OCI-M1 (cell line): Measurements from ENCODE around the gene RIN3.

Experiments used
- DNase-seq: peaks from one replicate; lab custom pipeline; 2025; lab: John Stamatoyannopoulos, UW

RIN3 gene

DNA sequence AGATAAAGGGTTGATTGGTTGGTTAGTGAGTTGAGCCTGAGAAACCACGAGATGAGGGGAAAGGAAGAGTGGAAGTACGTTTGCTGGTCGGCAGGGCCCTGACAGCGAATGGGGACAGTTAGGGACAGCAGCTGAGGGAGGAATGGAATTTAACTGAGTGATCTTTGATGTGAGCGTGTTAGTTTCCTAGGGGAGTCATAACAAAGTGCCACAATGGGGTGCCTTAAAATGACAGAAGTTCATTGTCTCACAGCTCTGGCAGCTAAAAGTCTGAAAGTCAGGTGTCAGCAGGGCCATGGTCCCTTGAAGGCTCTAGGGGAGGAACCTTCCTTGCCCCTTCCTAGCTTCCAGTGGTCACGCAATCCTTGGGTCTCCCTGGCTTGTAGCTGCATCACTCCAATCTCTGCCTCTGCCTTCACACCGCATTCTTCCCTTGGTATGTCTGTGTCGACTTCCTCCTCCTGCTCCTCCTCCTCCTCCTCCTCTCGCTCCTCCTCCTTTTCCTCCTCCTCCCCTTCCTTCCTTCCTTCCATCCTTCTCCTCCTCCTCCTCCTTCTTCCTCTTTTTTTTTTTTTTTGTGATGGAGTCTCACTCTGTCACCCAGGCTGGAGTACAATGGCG is 26.0 kb upstream of the RIN3 start:
- no peak for DNase-seq

DNA sequence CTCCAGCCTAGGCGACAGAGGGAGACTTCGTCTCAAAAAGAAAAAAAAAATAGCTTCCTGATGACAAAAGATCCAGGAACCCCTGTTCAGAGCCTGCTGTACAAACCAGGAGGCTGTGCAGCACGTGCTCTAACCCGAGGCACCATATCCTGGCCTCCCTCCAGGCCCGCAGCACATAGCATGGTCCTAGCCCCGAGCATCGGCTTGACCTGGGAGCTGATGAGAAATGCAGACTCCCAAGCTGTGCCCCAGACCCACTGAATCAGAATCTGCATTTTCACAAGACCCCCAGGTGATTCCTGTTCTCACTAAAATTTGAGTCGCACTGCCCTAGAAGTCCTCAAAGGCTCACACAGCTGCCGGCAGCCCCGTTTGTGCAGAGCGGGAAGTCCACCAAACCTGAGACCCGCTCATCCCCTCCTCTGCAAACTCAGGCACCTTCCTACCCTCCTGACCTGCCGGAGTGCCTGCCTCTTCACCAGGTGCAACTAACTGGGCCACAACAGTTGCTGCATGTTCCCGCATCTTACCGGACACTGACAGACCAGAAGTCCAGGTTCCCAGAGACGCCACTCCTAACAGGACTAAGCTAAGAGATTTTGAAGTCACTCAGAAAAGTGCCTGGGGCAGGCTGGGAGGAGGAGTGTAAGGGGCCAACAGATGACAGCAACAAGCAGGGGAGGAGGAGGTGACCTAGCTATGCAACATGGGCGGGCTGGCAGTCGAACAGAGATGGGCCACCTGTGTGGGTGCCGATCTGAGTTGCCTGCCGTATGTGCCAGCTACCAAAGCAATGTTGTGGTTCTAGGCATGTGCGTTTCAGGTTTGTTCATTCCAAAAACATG is 24.0 kb upstream of the RIN3 start:
- DNase-seq: no peak

DNA sequence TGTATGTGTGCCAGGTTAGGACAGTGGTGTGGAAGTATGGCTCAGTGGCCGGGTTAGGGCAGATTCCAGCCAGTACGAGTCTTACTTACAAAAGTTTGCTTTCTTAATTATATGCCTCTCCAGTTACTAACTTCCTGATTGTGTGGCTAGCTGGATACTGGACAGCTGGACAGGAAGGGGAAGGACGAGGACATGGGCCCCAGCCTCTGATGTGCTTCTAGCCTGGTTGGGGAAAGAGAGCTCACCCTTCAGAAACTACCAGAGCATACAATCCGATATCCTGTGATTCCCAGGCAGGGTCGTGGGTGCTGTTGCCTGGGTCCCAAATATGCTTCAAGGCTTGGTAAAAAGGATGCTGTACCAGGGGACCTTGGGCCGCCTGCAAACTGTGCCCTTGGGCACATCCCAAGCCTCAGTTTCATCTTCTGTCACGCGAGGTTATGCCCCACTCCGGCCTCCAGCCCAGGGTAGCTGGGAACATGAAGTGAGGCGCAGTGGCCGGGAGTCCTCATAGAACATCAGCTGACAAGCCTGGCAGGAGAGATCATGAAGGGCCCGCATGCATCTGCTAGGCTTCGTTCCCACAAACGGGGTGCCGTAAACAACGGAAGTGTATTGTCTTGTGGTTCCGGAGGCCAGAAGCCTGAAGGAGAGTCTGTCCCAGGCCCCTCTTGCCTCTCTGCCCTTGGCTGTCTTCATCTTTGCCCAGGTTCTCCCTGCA is 23.2 kb upstream of the RIN3 start:
- no peak for DNase-seq

DNA sequence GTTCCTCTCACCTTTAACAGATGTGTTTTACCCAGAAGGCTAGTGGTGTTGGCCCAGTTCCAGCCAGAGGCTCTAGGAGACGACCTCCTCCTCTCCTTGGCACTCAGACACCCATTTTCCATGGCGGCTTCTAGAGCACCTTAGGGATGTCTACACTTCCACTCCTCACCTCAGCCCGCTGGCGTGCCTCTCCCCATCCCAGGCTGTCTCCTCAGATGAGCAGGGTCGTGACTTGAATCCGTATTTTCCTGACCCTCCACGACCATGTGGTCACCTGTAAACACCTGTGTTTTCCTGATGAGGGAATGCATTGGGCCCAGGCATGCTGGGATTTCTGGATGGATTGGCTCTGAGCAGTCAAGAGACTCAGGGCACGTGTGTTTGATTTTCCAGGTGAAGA is 21.8 kb upstream of the RIN3 start:
- DNase-seq: no peak

DNA sequence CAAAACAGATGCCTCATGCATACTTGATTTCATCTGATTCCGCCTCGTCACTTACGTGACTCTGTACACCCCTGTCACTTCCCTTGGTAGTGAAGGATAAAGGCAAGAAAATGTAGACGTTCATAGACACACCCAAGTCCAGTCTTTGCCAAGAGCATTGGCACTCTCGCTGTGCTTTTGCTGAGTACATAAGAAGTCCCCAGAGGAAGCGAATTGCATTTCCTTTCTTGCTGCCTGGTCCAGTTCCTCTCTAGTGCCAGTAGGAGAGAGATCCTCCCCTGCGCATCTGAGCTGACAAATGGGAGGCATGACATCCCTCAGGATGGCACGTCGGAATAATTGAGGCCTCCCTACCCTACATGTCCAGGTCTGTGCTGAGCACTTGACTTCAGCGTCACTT is 21.3 kb upstream of the RIN3 start:
- DNase-seq: no peak

GRCh38 chr14:92493024-92493423 is 20.6 kb upstream of the RIN3 start:
- DNase-seq: no peak

DNA sequence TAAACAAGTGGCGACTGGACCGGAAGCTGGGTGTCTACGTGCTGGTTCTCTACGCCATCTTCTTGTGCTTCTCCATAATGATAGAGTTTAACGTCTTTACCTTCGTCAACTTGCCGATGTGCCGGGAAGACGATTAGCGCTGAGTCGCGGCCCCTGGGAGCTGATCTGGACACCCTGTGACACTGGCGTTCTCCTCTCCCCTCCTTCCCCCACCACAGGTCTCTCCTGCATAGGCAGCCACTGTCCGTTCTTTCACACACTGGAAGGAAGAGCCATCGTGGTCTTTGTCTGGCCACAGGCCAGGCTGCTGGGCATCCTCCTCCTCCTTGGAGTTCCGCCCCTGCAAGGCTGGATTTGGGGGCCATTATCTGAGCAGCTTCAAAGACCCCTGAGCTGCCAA is 20.1 kb upstream of the RIN3 start:
- DNase-seq: no peak

GRCh38 chr14:92494512-92494911 is 19.1 kb upstream of the RIN3 start:
- DNase-seq: no peak

DNA sequence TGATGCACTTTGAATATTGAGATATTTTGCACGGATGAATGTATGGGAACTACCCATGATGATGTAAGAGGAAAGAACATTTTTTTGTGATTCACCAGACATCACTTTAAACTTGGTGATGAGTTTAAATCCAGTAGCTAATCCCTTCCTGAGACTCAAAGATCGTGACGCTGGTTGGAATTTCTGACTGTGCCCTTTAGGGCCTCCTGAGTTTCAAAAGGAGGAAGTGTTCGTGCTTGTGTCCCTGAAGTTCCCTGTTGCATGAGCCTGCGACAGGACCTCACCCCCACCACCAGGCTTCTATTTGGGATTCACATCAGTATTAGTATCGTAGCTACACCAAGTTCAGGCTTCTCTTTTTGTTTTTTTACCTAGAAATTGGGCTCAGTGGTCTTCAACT is 18.6 kb upstream of the RIN3 start:
- DNase-seq: peak; percentile 26

- DNase-seq: no peak
These were observed 17.3 kb upstream of the RIN3 start for GRCh38 chr14:92496191-92496857.

DNA sequence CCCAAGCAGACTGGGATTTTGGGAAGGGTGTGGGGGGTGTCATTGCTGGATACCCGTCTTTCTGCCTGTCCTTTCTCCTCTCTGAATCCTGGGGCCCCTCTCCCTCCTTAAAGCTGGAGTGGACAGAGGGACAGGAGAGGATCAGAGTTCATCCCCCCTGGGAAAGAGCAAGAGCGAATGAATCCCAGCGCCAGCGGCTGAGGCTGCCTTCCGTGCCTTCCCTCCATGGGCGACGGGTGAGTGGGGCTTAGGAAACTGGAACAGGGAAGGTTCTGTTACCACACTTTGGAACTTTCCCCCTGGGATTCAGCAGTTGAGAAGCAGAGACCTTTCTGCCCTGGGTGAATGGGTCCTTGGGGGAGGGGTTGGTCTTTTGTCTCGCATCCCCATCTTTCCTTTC is 16.2 kb upstream of the RIN3 start:
- no peak for DNase-seq

- DNase-seq: no peak
These were observed 14.3 kb upstream of the RIN3 start for GRCh38 chr14:92499234-92499633.

DNA sequence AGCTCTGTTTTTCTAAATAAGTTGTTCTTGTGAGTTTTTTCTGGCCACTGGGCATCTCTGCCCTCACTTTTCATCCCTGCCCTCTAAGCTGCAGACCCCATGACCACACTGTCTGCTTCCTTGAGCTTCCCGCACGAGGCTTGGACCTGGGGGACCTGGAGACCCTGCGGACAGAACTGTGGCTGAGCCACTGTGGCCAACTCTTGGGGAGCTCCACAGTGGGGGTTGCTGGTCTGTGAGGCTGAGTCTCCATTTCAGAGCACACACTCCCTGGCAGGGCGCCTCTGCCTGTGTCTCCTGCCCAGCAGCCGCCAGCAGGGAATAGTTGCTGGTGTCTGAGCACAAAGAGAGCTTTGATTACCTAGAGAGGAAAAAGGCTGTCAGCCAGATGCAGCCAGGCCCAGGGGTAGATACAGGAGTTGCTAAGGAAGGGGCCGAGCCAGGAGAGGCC is 13.1 kb upstream of the RIN3 start:
- DNase-seq: no peak

DNA sequence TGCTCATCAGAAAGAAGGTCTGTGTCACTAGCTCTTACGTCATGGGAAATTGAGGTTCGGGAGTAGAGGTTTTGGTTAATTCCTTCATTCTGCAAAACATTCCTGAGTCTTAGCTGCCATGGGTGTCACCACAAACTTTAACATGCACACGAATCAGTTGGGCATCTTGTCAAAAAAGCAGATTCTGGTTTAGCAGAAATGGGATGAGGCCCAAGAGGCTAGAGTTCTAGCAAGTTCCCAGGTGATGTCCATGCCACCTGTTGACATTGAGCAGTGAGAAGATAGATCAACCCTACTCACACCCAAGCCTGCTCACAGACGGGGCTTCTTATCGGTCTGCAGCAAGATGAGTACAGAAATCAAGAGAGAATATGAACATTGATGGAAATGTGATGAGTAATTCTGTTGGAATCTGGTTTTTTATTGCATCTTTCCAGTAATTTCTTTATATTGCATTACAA is 11.7 kb upstream of the RIN3 start:
- DNase-seq: no peak

GRCh38 chr14:92502541-92503286 is 10.9 kb upstream of the RIN3 start:
- no peak for DNase-seq

DNA sequence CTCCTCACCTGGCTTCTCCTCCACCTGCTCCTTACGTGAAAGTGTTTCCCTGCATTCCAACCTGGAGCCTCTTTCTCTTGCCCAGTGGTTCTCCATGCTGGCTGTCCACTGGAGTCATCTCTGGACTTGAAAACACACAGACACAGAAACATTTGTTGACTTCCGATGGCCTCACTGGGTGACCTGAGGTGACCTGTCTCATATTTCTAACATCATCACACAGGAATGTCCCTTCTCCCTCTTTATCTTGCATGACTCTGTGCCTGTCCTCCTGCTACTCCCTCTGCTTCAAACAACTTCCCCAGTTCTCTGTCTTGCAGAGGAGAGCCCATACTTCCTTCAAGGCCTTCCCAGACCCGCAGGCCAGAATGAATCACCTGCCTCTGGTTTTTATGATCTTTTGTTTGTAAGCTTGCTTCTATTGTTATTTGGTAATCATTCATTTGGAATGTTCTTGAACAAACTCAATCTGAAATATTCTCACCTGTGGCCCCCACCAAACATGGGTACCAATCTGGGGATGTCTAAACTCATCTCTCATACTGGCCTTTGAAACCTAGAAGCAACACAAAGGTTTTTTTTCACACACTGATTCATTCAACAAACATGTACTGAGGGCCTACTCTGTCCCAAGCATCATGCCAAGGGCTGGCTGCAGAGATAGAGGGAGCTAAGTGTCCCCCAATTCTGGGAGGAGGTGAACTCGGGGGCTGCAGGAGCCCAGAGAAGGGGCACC is 9.7 kb upstream of the RIN3 start:
- DNase-seq: peak; percentile 16

- DNase-seq: no peak
These were observed 7.8 kb upstream of the RIN3 start for GRCh38 chr14:92505826-92506225.

GRCh38 chr14:92506231-92506630 is 7.3 kb upstream of the RIN3 start:
- no peak for DNase-seq

GRCh38 chr14:92507174-92507768 is 6.3 kb upstream of the RIN3 start:
- no peak for DNase-seq

DNA sequence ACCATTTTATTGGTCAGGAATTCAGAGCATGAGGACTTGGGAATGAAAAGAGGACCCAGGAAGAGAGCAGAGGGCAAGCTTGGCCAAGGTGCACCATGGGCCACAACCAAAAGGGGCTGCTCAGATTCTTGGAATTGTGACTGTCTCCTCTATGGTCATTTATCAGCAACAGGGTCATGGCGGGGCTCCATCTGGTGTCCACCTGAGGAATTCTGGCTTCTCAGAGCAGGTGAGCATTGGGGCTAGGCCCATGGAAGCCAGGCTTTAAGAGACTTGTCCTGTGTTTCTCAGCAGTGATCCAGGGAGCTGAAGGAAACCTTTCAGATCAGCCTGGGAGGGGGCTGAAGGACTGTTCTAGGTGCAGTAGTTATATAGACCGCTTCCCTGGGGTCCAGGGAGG is 2.6 kb upstream of the RIN3 start:
- DNase-seq: peak; percentile 2
